IPS-20b (cell line): ENCODE results near the gene FTO.
A peak's percentile ranks its signal among the peaks of the same experiment; 100 is the strongest.

Source experiments
- H3K27ac ChIP-seq: one replicate; pipeline ENCODE4 v1.5.1; 2013; ENCODE audit warnings: low read length
- H3K27me3 ChIP-seq: 2 replicates; pipeline ENCODE4 v1.6.1; 2013; ENCODE audit warnings: mild to moderate bottlenecking, low read length, inconsistent platforms; ENCODE audit not compliant: insufficient read depth
- H3K36me3 ChIP-seq: 2 replicates; pipeline ENCODE4 v1.6.1; 2013; ENCODE audit warnings: low read depth, mild to moderate bottlenecking, inconsistent platforms, low read length, moderate library complexity; ENCODE audit not compliant: insufficient read depth
- H3K4me1 ChIP-seq: 2 replicates; pipeline ENCODE4 v1.6.1; 2013; ENCODE audit warnings: mild to moderate bottlenecking, control low read depth, inconsistent platforms, low read length, moderate library complexity; ENCODE audit not compliant: insufficient read depth
- H3K4me3 ChIP-seq: 2 replicates; pipeline ENCODE4 v1.5.1; 2013; ENCODE audit warnings: mild to moderate bottlenecking, low read length, inconsistent platforms
- H3K9ac ChIP-seq: 2 replicates; pipeline ENCODE4 v1.6.1; 2013; ENCODE audit warnings: low read depth, mild to moderate bottlenecking, inconsistent platforms, low read length, moderate library complexity
- H3K9me3 ChIP-seq: 2 replicates; pipeline ENCODE4 v1.6.1; 2013; ENCODE audit warnings: mild to moderate bottlenecking, low read depth, low read length, inconsistent platforms; ENCODE audit not compliant: insufficient read depth

The FTO gene

GRCh38 chr16:54169112-54169511, 465.2 kb downstream of the FTO start:
- Histone ChIP-seq H3K4me3 (no peak overlapping the region), H3K27me3 (no peaks in the 10 kb centered on the region), H3K36me3 (no peaks in the 10 kb centered on the region), H3K4me1 (peaks cover 11% of the 10 kb centered on the region; the same call in 1 of the 2 replicates), H3K9me3 (no peaks in the 10 kb centered on the region), H3K9ac (no peak overlapping the region), H3K27ac (no peak overlapping the region)

- Histone ChIP-seq H3K4me1 (peaks cover 32% of the 10 kb centered on the region), H3K27ac (no peak overlapping the region), H3K9me3 (no peaks in the 10 kb centered on the region), H3K4me3 (no peak overlapping the region), H3K9ac (no peak overlapping the region), H3K36me3 (no peaks in the 10 kb centered on the region), H3K27me3 (peaks cover 15% of the 10 kb centered on the region)
Measured at GRCh38 chr16:54171626-54172537, 467.9 kb downstream of the FTO start.

GRCh38 chr16:54173490-54173889, 469.5 kb downstream of the FTO start:
- Histone ChIP-seq H3K27ac (no peak overlapping the region), H3K36me3 (no peaks in the 10 kb centered on the region), H3K9ac (no peak overlapping the region), H3K9me3 (no peaks in the 10 kb centered on the region), H3K4me1 (peaks cover 32% of the 10 kb centered on the region), H3K27me3 (peaks cover 20% of the 10 kb centered on the region), H3K4me3 (no peak overlapping the region)

- no peak overlapping the region for H3K4me3 ChIP-seq
- H3K9me3 ChIP-seq = no peaks in the 10 kb centered on the region
- no peak overlapping the region for H3K27ac ChIP-seq
- no peak overlapping the region for H3K9ac ChIP-seq
- peaks cover 32% of the 10 kb centered on the region for H3K4me1 ChIP-seq
- peaks cover 20% of the 10 kb centered on the region for H3K27me3 ChIP-seq
- H3K36me3 ChIP-seq = no peaks in the 10 kb centered on the region
Measured at GRCh38 chr16:54174201-54174600, 470.2 kb downstream of the FTO start.

DNA sequence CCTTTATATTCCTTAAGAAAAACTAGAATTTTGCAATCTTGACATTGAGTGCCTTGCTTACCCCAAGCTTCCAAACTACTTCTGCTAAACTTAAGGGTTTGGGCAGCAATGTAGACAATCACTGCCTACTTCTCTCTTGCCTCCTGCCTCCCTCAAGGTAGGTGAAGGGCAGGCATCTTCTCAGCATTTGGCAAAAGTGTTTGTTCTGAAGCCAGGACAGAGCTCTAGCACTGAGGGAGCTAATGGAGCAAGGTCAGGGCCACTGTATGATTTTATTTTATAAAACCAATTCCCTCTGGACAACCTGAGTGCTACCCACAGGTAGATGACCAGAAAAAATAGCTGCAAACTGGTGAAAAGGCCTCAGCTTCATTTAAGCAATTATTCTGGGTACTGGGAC, 470.8 kb downstream of the FTO start:
- no peaks in the 10 kb centered on the region for H3K36me3 ChIP-seq
- no peak overlapping the region for H3K9ac ChIP-seq
- H3K9me3 ChIP-seq = no peaks in the 10 kb centered on the region
- peaks cover 20% of the 10 kb centered on the region for H3K27me3 ChIP-seq
- no peak overlapping the region for H3K4me3 ChIP-seq
- no peak overlapping the region for H3K27ac ChIP-seq
- H3K4me1 ChIP-seq = peaks cover 32% of the 10 kb centered on the region

- Histone ChIP-seq H3K4me3 (no peak overlapping the region), H3K36me3 (no peaks in the 10 kb centered on the region), H3K27ac (no peak overlapping the region), H3K9me3 (no peaks in the 10 kb centered on the region), H3K4me1 (peaks cover 32% of the 10 kb centered on the region), H3K27me3 (peaks cover 20% of the 10 kb centered on the region), H3K9ac (no peak overlapping the region)
Measured at GRCh38 chr16:54175169-54175551, 471.2 kb downstream of the FTO start.

DNA sequence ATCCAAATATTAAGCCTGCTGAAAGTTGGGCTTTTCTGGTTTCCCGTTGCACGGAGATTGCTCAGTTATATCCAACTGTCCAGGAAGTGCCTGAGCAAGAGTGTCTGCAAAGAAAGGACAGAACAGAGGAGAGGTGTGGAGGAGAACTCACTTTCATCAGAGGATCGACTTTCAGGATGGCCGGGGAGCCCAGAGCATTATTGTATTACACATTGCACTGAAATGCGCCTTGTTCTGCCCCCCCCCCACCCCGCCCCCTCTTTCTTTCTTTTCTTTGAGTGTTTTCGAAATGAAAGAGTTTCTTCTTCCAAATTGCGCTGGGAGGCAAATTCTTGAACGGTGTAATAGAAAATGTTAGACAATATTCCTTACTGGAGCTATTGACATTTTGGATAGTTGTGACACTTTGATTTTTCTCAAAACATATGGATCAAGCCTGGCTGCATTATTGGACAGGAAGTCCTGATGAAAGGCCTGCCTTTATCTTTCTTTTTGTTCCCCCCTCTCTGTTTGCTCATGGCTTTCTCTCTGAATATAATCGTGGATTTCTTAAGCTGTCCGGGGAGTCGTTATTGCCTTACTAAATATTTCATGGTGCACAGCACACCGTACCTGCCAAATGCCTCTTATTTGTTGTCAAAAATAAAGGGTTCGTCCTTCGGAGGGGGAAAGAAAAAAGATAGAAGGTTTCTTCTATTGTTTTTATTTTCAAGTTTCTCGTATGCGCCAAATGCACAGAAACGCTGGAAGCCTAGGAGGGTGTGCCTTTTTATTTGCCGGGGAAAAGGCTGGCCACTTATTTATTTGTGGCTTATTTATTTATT, 471.8 kb downstream of the FTO start:
- peaks cover 20% of the 10 kb centered on the region for H3K27me3 ChIP-seq
- H3K9me3 ChIP-seq = no peaks in the 10 kb centered on the region
- no peaks in the 10 kb centered on the region for H3K36me3 ChIP-seq
- no peak overlapping the region for H3K27ac ChIP-seq
- H3K4me1 ChIP-seq = peaks cover 32% of the 10 kb centered on the region
- H3K9ac ChIP-seq = no peak overlapping the region
- no peak overlapping the region for H3K4me3 ChIP-seq

GRCh38 chr16:54176376-54176901, 472.5 kb downstream of the FTO start:
- Histone ChIP-seq H3K27me3 (peaks cover 20% of the 10 kb centered on the region), H3K27ac (no peak overlapping the region), H3K4me1 (peaks cover 32% of the 10 kb centered on the region), H3K4me3 (0 out of 2 replicates have a peak overlapping the region, but pooled peaks have one; percentile 37), H3K9ac (0 out of 2 replicates have a peak overlapping the region, but pooled peaks have one; percentile 38), H3K9me3 (no peaks in the 10 kb centered on the region), H3K36me3 (no peaks in the 10 kb centered on the region)

DNA sequence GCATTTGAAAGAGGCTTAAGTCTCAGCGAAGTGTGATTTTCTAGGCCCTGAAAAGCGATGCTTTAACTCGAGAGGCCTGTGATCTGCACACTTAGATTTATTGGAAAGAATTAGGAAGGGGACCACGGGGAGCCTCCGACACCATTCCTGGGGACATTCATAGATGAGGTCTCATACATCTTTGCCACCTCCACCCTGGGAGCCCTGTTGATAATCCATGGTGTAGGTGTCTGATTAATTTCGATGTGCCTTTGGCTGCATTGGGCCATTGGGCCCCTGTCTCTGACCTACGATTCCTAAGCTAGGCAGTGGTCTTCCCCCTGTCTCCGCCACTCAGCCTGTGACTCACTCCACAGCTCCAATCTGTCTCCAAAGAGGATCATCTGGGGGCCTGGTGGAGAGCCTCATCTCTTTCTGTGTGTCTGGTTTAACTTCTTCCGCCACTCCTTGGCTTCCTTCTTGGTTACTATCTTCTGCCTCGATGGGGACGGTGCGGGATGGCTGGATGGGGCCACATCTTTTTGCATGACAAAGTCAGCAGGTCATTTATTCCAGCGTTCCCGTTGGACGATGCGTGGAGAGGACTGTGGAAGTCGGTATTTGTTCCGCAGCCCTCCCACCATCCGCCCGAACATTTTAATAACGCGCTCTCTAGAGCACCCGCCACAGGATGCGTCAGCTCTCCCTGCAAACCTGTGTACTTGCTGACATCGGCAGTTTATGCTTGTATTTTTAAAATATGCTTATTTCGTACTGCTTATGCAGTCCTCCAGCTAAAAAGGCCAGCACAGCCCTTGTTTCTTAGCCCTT, 473.3 kb downstream of the FTO start:
- no peak overlapping the region for H3K4me3 ChIP-seq
- H3K9ac ChIP-seq = 0 out of 2 replicates have a peak overlapping the region, but pooled peaks have one; percentile 38
- peaks cover 20% of the 10 kb centered on the region for H3K27me3 ChIP-seq
- H3K9me3 ChIP-seq = no peaks in the 10 kb centered on the region
- peaks cover 26% of the 10 kb centered on the region for H3K4me1 ChIP-seq
- no peaks in the 10 kb centered on the region for H3K36me3 ChIP-seq
- H3K27ac ChIP-seq = no peak overlapping the region

DNA sequence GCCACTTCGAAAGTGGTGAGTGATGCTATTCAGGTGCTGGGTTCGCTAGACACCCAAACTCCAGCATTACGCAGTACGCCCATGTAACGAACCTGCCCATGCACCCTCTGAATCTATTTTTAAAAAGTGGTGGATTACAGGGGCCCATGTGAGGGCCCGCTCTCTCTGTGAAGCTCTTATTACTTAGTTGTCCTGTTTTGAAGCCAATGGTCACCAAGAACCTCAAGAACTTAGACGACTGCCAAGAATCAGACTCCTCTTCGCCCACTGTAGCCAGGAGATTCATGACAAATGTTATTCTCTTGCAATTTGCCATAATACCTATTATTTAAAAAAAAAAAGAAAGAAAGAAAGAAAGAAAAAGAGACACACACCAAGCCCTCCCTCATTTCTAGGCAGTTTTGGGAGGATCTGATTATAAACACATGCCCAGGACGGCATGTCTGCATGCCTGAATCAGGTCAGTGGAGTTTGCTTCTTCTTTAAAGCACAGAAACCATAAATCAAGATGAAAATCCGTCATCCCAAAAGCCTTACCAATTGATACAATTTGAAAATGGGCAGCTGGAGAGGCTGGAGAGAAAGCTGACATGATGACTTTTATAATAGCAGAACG, 474.0 kb downstream of the FTO start:
- no peak overlapping the region for H3K4me3 ChIP-seq
- H3K27me3 ChIP-seq = peaks cover 20% of the 10 kb centered on the region
- no peak overlapping the region for H3K9ac ChIP-seq
- no peak overlapping the region for H3K27ac ChIP-seq
- no peaks in the 10 kb centered on the region for H3K36me3 ChIP-seq
- peaks cover 25% of the 10 kb centered on the region for H3K4me1 ChIP-seq
- H3K9me3 ChIP-seq = no peaks in the 10 kb centered on the region
